H1 (cell line): ENCODE results near the gene UBA6. TPM values are rescaled to one million over a fixed set of nuclear protein-coding genes. Genes with fewer than 3 reads are reported as not detected.

Experiments
- CTCF ChIA-PET: fragments of 300-600 bp; sonication (Branson Sonifier 250); formaldehyde crosslinking; loops from one replicate; lab custom pipeline; 2021; ENCODE audit not compliant: partially characterized antibody; lab: Charles Lee
- POLR2A ChIA-PET: fragments of 300-600 bp; sonication (Branson Sonifier 250); formaldehyde crosslinking; loops from one replicate; lab custom pipeline; 2021; ENCODE audit warnings: inconsistent platforms; ENCODE audit not compliant: partially characterized antibody; lab: Charles Lee
- DNase-seq, 2 experiments: peaks; one replicate each; pipeline versions ENCODE4 v3.0.0 to v3.0.0-alpha.2; 2010 to 2022; ENCODE audit warnings: low spot score in 2 of 2, low read depth in 1 of 2, mixed read lengths in 1 of 2
- FAIRE-seq: peaks from 2 replicates; lab custom pipeline; 2011; peaks lifted over from hg19 to GRCh38; lab: Jason Lieb, UNC
- H2AFZ ChIP-seq: 2 replicates; pipeline ENCODE4 v1.8.1; 2012; ENCODE audit warnings: low read length, inconsistent platforms
- H2AK5ac ChIP-seq: 2 replicates; pipeline ENCODE4 v1.6.1; 2013; ENCODE audit warnings: low read depth, low read length
- H2BK120ac ChIP-seq: replicated peaks from 2 replicates; pipeline ENCODE3; 2013; ENCODE audit warnings: low read depth, low read length, inconsistent platforms
- H2BK12ac ChIP-seq: 2 replicates; pipeline ENCODE4 v1.6.1; 2013; ENCODE audit warnings: low read depth, low read length
- H2BK15ac ChIP-seq: 2 replicates; pipeline ENCODE4 v1.6.1; 2013; ENCODE audit warnings: low read length
- H2BK20ac ChIP-seq: 2 replicates; pipeline ENCODE4 v1.6.1; 2013; ENCODE audit warnings: low read length
- H2BK5ac ChIP-seq: 2 replicates; pipeline ENCODE4 v1.6.1; 2013; ENCODE audit warnings: low read depth, low read length
- H3K14ac ChIP-seq: 2 replicates; pipeline ENCODE4 v1.6.1; 2013; ENCODE audit warnings: inconsistent platforms; ENCODE audit not compliant: insufficient read length
- H3K18ac ChIP-seq: 2 replicates; pipeline ENCODE4 v1.6.1; 2013; ENCODE audit warnings: low read length; ENCODE audit errors: extremely low read depth
- H3K23ac ChIP-seq: 2 replicates; pipeline ENCODE4 v1.6.1; 2013; ENCODE audit warnings: inconsistent platforms; ENCODE audit not compliant: insufficient read length
- H3K23me2 ChIP-seq: 2 replicates; pipeline ENCODE4 v1.6.1; 2013; ENCODE audit warnings: low read depth, low read length
- H3K27ac ChIP-seq: 2 replicates; pipeline ENCODE4 v1.6.1; 2011; ENCODE audit warnings: low read depth, low read length, inconsistent platforms
- H3K27me3 ChIP-seq, 4 experiments: replicated peaks in 1 of 4; 1 replicate in 1 of 4; 2 replicates in 3 of 4; pipeline versions ENCODE4 v1.6.1 to v1.8.1; 2011 to 2013; ENCODE audit warnings: low read length in 3 of 4, mild to moderate bottlenecking in 3 of 4, inconsistent platforms in 2 of 4, mixed read lengths in 2 of 4, moderate library complexity in 1 of 4; ENCODE audit not compliant: control insufficient read depth in 3 of 4, insufficient read depth in 3 of 4; ENCODE audit errors: extremely low read depth in 1 of 4
- H3K36me3 ChIP-seq, 4 experiments: 2 replicates each; pipeline versions ENCODE4 v1.6.1 to v1.8.1; 2011 to 2013; ENCODE audit warnings: mild to moderate bottlenecking in 4 of 4, low read length in 3 of 4, moderate library complexity in 2 of 4, control low read depth in 1 of 4, inconsistent platforms in 1 of 4; ENCODE audit not compliant: insufficient read depth in 4 of 4, control insufficient read depth in 2 of 4
- H3K4ac ChIP-seq: replicated peaks from 2 replicates; pipeline ENCODE3; 2013; ENCODE audit warnings: low read length, low read depth, mixed read lengths, inconsistent platforms; ENCODE audit not compliant: insufficient read length
- H3K4me1 ChIP-seq, 4 experiments: replicated peaks in 1 of 4; 1 replicate in 1 of 4; 2 replicates in 3 of 4; pipeline versions ENCODE4 v1.6.1 to v1.8.1; 2011 to 2013; ENCODE audit warnings: low read length in 3 of 4, inconsistent platforms in 2 of 4, mixed read lengths in 1 of 4; ENCODE audit not compliant: insufficient read depth in 4 of 4, control insufficient read depth in 3 of 4
- H3K4me2 ChIP-seq, 2 experiments: 2 replicates each; pipeline versions ENCODE4 v1.6.1 to v1.8.1; 2011 to 2013; ENCODE audit warnings: low read depth in 2 of 2, low read length in 2 of 2, control low read depth in 1 of 2, inconsistent platforms in 1 of 2, mild to moderate bottlenecking in 1 of 2; ENCODE audit not compliant: insufficient read depth in 1 of 2
- H3K4me3 ChIP-seq, 4 experiments: fragments of 200-600, 300-600 bp in 1 of 4; sonication (generic), shearing (Covaris generic), sonication (Bioruptor Twin) in 1 of 4; 2 replicates each; pipeline versions ENCODE4 v1.5.1 to v1.8.1; 2011 to 2016; ENCODE audit warnings: low read length in 4 of 4, low read depth in 3 of 4, control low read depth in 2 of 4, inconsistent platforms in 2 of 4, mild to moderate bottlenecking in 2 of 4, mixed read lengths in 1 of 4, moderate library complexity in 1 of 4; ENCODE audit not compliant: insufficient read depth in 2 of 4; ENCODE audit errors: extremely low read depth in 1 of 4
- H3K56ac ChIP-seq: replicated peaks from 2 replicates; pipeline ENCODE3; 2013; ENCODE audit warnings: low read depth, mild to moderate bottlenecking, mixed read lengths, low read length, inconsistent platforms; ENCODE audit not compliant: insufficient read length
- H3K79me1 ChIP-seq: 2 replicates; pipeline ENCODE4 v1.6.1; 2013; ENCODE audit warnings: low read depth, low read length, control low read depth
- H3K79me2 ChIP-seq, 2 experiments: 2 replicates each; pipeline versions ENCODE4 v1.6.1 to v1.8.1; 2012 to 2013; ENCODE audit warnings: low read length in 2 of 2, mild to moderate bottlenecking in 2 of 2, inconsistent platforms in 1 of 2; ENCODE audit not compliant: insufficient read depth in 2 of 2, control insufficient read depth in 1 of 2
- H3K9ac ChIP-seq, 4 experiments: replicated peaks in 1 of 4; 1 replicate in 1 of 4; 2 replicates in 3 of 4; pipeline versions ENCODE4 v1.6.1 to v1.8.1; 2011 to 2013; ENCODE audit warnings: low read depth in 3 of 4, low read length in 3 of 4, control low read depth in 2 of 4, mild to moderate bottlenecking in 2 of 4, moderate library complexity in 2 of 4, inconsistent platforms in 1 of 4; ENCODE audit errors: extremely low read depth in 1 of 4
- H3K9me3 ChIP-seq, 2 experiments: 2 replicates each; pipeline versions ENCODE4 v1.6.1 to v1.8.1; 2012 to 2013; ENCODE audit warnings: mild to moderate bottlenecking in 2 of 2, moderate library complexity in 2 of 2, control low read depth in 1 of 2, inconsistent platforms in 1 of 2, low read depth in 1 of 2, low read length in 1 of 2, mixed read lengths in 1 of 2; ENCODE audit not compliant: insufficient read depth in 2 of 2
- H4K20me1 ChIP-seq, 2 experiments: replicated peaks in 1 of 2; 2 replicates each; pipeline versions ENCODE3 to v1.8.1; 2011 to 2013; ENCODE audit warnings: inconsistent platforms in 2 of 2, low read length in 2 of 2, mild to moderate bottlenecking in 1 of 2; ENCODE audit not compliant: insufficient read depth in 2 of 2, control insufficient read depth in 1 of 2
- H4K5ac ChIP-seq: 2 replicates; pipeline ENCODE4 v1.6.1; 2013; ENCODE audit warnings: low read length, low read depth, mixed read lengths, inconsistent platforms; ENCODE audit not compliant: insufficient read length
- H4K8ac ChIP-seq: 2 replicates; pipeline ENCODE4 v1.8.0; 2013; ENCODE audit warnings: mild to moderate bottlenecking, moderate library complexity, low read length, inconsistent platforms; ENCODE audit not compliant: insufficient read depth; ENCODE audit errors: extremely low read depth
- H4K91ac ChIP-seq: replicated peaks from 2 replicates; pipeline ENCODE3; 2013; ENCODE audit warnings: low read length, mixed read lengths, inconsistent platforms; ENCODE audit not compliant: insufficient read length
- ASH2L ChIP-seq: fragments of 200-600, 300-600 bp; sonication (generic); IDR thresholded peaks from one replicate; pipeline ENCODE4 v1.7.1; 2017; ENCODE audit warnings: low read length
- CBX8 ChIP-seq: fragments of 300-800, 300-1000 bp; sonication (generic); IDR thresholded peaks from 2 replicates; pipeline ENCODE4 v1.7.1; 2016; ENCODE audit warnings: low read depth, low read length, borderline replicate concordance
- CTBP2 ChIP-seq: IDR thresholded peaks from 2 replicates; pipeline ENCODE4 v1.7.0; 2011; ENCODE audit warnings: borderline replicate concordance, mild to moderate bottlenecking, moderate library complexity, mixed read lengths, low read length; ENCODE audit not compliant: insufficient read depth, insufficient read length
- EP300 ChIP-seq, 2 experiments: IDR thresholded peaks; 1 replicate in 1 of 2; 2 replicates in 1 of 2; pipeline ENCODE4 v1.6.1; 2011 to 2012; ENCODE audit warnings: low read depth in 2 of 2, low read length in 2 of 2, mild to moderate bottlenecking in 2 of 2, borderline replicate concordance in 1 of 2, inconsistent platforms in 1 of 2, moderate library complexity in 1 of 2
- FOSL1 ChIP-seq: IDR thresholded peaks from 2 replicates; pipeline ENCODE4 v1.6.1; 2011; ENCODE audit warnings: mild to moderate bottlenecking, low read depth, low read length, moderate library complexity; ENCODE audit not compliant: insufficient read depth
- HDAC2 ChIP-seq, 2 experiments: fragments of 300-600 bp in 1 of 2; sonication (generic) in 1 of 2; IDR thresholded peaks; 2 replicates each; pipeline ENCODE4 v1.6.1; 2011 to 2012; ENCODE audit warnings: low read depth in 2 of 2, low read length in 2 of 2, mild to moderate bottlenecking in 2 of 2, moderate library complexity in 2 of 2, borderline replicate concordance in 1 of 2, inconsistent platforms in 1 of 2
- KDM4A ChIP-seq: IDR thresholded peaks from one replicate; pipeline ENCODE4 v1.7.1; 2012; ENCODE audit warnings: low read depth, mild to moderate bottlenecking, moderate library complexity, low read length, inconsistent platforms; ENCODE audit not compliant: severe bottlenecking
- POLR2A ChIP-seq, 2 experiments: IDR thresholded peaks; 1 replicate in 1 of 2; 2 replicates in 1 of 2; pipeline ENCODE4 v1.6.1; 2011; ENCODE audit warnings: low read depth in 2 of 2, low read length in 2 of 2, mild to moderate bottlenecking in 2 of 2; ENCODE audit errors: control extremely low read depth in 1 of 2
- SIX5 ChIP-seq: IDR thresholded peaks from 2 replicates; pipeline ENCODE4 v1.6.1; 2011; ENCODE audit warnings: mild to moderate bottlenecking, low read depth, low read length
- SP4 ChIP-seq: IDR thresholded peaks from 2 replicates; pipeline ENCODE4 v1.6.1; 2012; ENCODE audit warnings: low read length, inconsistent platforms
- TCF12 ChIP-seq: IDR thresholded peaks from 2 replicates; pipeline ENCODE4 v1.6.1; 2011; ENCODE audit warnings: low read depth, mild to moderate bottlenecking, low read length
- YY1 ChIP-seq: IDR thresholded peaks from 2 replicates; pipeline ENCODE4 v1.6.1; 2011; ENCODE audit warnings: low read depth, mild to moderate bottlenecking, low read length
- WGBS, 2 experiments: shearing (Covaris generic) in 1 of 2; methylation state at CpG; one replicate each; pipeline versions ENCODE4 v1.1.6 to v1.1.7; 2013 to 2015; ENCODE audit warnings: low lambda C conversion rate in 2 of 2, mixed read lengths in 2 of 2, inconsistent platforms in 1 of 2, low coverage in 1 of 2, missing lambda C conversion rate in 1 of 2; ENCODE audit not compliant: insufficient replicate concordance in 2 of 2, insufficient coverage in 1 of 2, insufficient read length in 1 of 2; ENCODE audit errors: extremely low coverage in 1 of 2, missing lambda C conversion rate in 1 of 2; 5-methylcytosine and 5-hydroxymethylcytosine counted together
- polyA plus RNA-seq, 7 experiments: library from polyadenylated mRNA; depleted of rRNA in 3 of 7; stranded (reverse) in 5 of 7; unstranded in 2 of 7; fragments of >200 nt in 5 of 7; fragments of 200-250 nt in 2 of 7; gene quantifications; 1 replicate in 5 of 7; 2 replicates in 1 of 7; 4 replicates in 1 of 7; pipeline versions ENCODE4 v1.2.1 to v1.2.3, GENCODE V29; 2011 to 2013; ENCODE audit warnings: missing spikeins in 2 of 7, mixed read lengths in 2 of 7
- total RNA-seq: library from RNA; stranded (reverse); fragmentation: NEBNext Ultra II Directional; extraction: Animal tissue kit (Norgen Biotek cat#: 25700); gene quantifications from 2 replicates; pipeline ENCODE4 v1.2.1, GENCODE V29; 2021
- TF ChIP-seq, protein P1 (sequence below): IDR thresholded peaks from 2 replicates; pipeline ENCODE4 v1.6.1; 2012; ENCODE audit warnings: inconsistent platforms

Gene UBA6
- total and polyA plus RNA-seq, 2 of the 8 experiments (the other 6 are each of a cell fraction or from before 2014, with no cell fraction given), result 17.4 to 74.3 TPM

GRCh38 chr4:67635331-67635730 is 65.6 kb downstream of the UBA6 start:
- H2BK20ac ChIP-seq, result no peak overlapping the region
- H3K56ac ChIP-seq, result no peak overlapping the region
- WGBS, 2 experiments, result 83% methylated on average over 2 of the region's 2 CpGs; no CpG with 5 or more reads in 1 of the 2 experiments
- H3K14ac ChIP-seq, result no peak overlapping the region
- ChIA-PET CTCF (no interaction called here), POLR2A (no interaction called here)
- no peak overlapping the region for H3K4me3 ChIP-seq
- no peak overlapping the region for H3K23ac ChIP-seq
- H3K79me1 ChIP-seq, result no peaks in the 10 kb centered on the region
- H3K4me1 ChIP-seq, result no peaks in the 10 kb centered on the region
- H2BK5ac ChIP-seq, result no peak overlapping the region
- no peaks in the 10 kb centered on the region for H3K79me2 ChIP-seq
- no peak overlapping the region for H2BK12ac ChIP-seq
- no peak overlapping the region for H3K18ac ChIP-seq
- TF ChIP-seq, protein P1, sequence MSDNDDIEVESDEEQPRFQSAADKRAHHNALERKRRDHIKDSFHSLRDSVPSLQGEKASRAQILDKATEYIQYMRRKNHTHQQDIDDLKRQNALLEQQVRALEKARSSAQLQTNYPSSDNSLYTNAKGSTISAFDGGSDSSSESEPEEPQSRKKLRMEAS, result no peak
- TF ChIP-seq EP300 (IDR thresholded peaks at IDR 0.05; ENCODE audit: borderline replicate concordance in 1 of 2, low read depth in 2 of 2, low read length in 2 of 2) (no peak), ASH2L (no peak), KDM4A (no peak), CTBP2 (no peak), POLR2A (IDR thresholded peaks at IDR 0.05; ENCODE audit: control extremely low read depth in 1 of 2, low read depth in 2 of 2, low read length in 2 of 2) (no peak), YY1 (no peak), SIX5 (no peak), CBX8 (no peak), FOSL1 (no peak), HDAC2 (IDR thresholded peaks at IDR 0.05; ENCODE audit: borderline replicate concordance in 1 of 2, low read depth in 2 of 2, low read length in 2 of 2) (no peak), SP4 (no peak), TCF12 (no peak)
- no peak overlapping the region for H3K4me2 ChIP-seq
- H4K8ac ChIP-seq, result no peak overlapping the region
- H3K27me3 ChIP-seq, result no peaks in the 10 kb centered on the region
- no peak overlapping the region for H2AK5ac ChIP-seq
- H2BK15ac ChIP-seq, result no peak overlapping the region
- no peak overlapping the region for H3K27ac ChIP-seq
- DNase-seq, result no peak
- no peak overlapping the region for H2AFZ ChIP-seq
- no peak overlapping the region for H2BK120ac ChIP-seq
- no peaks in the 10 kb centered on the region for H4K20me1 ChIP-seq
- no peak overlapping the region for H4K91ac ChIP-seq
- peaks cover 7 to 20% of the 10 kb centered on the region in 2 experiments; a peak in 3 of 4 replicates for H3K9me3 ChIP-seq
- H3K23me2 ChIP-seq, result no peaks in the 10 kb centered on the region
- H4K5ac ChIP-seq, result no peak overlapping the region
- H3K9ac ChIP-seq, result no peak overlapping the region
- peaks cover 3 to 63% (median 26%) of the 10 kb centered on the region in 4 experiments; a peak in 7 of 8 replicates for H3K36me3 ChIP-seq
- H3K4ac ChIP-seq, result no peak overlapping the region
- no peak for FAIRE-seq
